ENCODE results near the gene SP100.

SP100 gene

GRCh38 chr2:230447036-230447435 is 31.0 kb downstream of the SP100 start:
- H3K4me3 ChIP-seq (ENCODE audit: low read depth, low read length), result no peak overlapping the region
- TF ChIP-seq CTCF (IDR thresholded peaks at IDR 0.05; ENCODE audit: borderline replicate concordance, insufficient read depth, low read depth, low read length), result no peak

- H3K4me3 ChIP-seq (ENCODE audit: low read depth, low read length), result no peak overlapping the region
- no peak for TF ChIP-seq CTCF (IDR thresholded peaks at IDR 0.05; ENCODE audit: borderline replicate concordance, insufficient read depth, low read depth, low read length)
These were observed 31.8 kb downstream of the SP100 start for GRCh38 chr2:230447455-230448451.

- H3K4me3 ChIP-seq (ENCODE audit: low read depth, low read length), result no peak overlapping the region
- TF ChIP-seq CTCF (IDR thresholded peaks at IDR 0.05; ENCODE audit: borderline replicate concordance, insufficient read depth, low read depth, low read length), result no peak
These were observed 34.0 kb downstream of the SP100 start for GRCh38 chr2:230449901-230450467.

GRCh38 chr2:230453006-230453405 is 37.0 kb downstream of the SP100 start:
- TF ChIP-seq CTCF (IDR thresholded peaks at IDR 0.05; ENCODE audit: borderline replicate concordance, insufficient read depth, low read depth, low read length), result no peak
- H3K4me3 ChIP-seq (ENCODE audit: low read depth, low read length), result no peak overlapping the region

GRCh38 chr2:230455005-230455684 is 39.1 kb downstream of the SP100 start:
- TF ChIP-seq CTCF (IDR thresholded peaks at IDR 0.05; ENCODE audit: borderline replicate concordance, insufficient read depth, low read depth, low read length), result no peak

GRCh38 chr2:230457073-230457768 is 41.2 kb downstream of the SP100 start:
- H3K4me3 ChIP-seq (ENCODE audit: low read depth, low read length), result no peak overlapping the region
- no peak for TF ChIP-seq CTCF (IDR thresholded peaks at IDR 0.05; ENCODE audit: borderline replicate concordance, insufficient read depth, low read depth, low read length)

More at GRCh38 chr2:230455005-230455684, 39.1 kb downstream of the SP100 start:
- H3K4me3 ChIP-seq (ENCODE audit: low read depth, low read length), result no peak overlapping the region

All from GM12875 (cell line).